K562 (cell line): ENCODE results near the gene NES. TPM values are rescaled to one million over a fixed set of nuclear protein-coding genes. Genes with fewer than 3 reads are reported as not detected.

ENCODE experiments used
- AFF4 ChIP-seq: sonication (generic); formaldehyde crosslinking; IDR thresholded peaks from 2 replicates; pipeline ENCODE4 v1.8.0; 2023; ENCODE audit warnings: mild to moderate bottlenecking, missing genetic modification reagents
- CBX5 ChIP-seq: IDR thresholded peaks from 2 replicates; pipeline ENCODE4 v1.6.1; 2014; ENCODE audit warnings: low read depth, borderline replicate concordance
- CHD1 ChIP-seq: fragments of 200-600 bp; sonication (generic); IDR thresholded peaks from one replicate; pipeline ENCODE4 v1.6.1; 2012; ENCODE audit warnings: mild to moderate bottlenecking, moderate library complexity, low read length, inconsistent platforms
- ELK1 ChIP-seq: sonication (generic); formaldehyde crosslinking; IDR thresholded peaks from 2 replicates; pipeline ENCODE4 v1.8.1; 2022; ENCODE audit warnings: missing genetic modification reagents
- JUNB ChIP-seq: fragments of 450-650 bp; formaldehyde crosslinking; conservative IDR thresholded peaks from 2 replicates; pipeline ENCODE4 v1.4.0; 2020; ENCODE audit warnings: mild to moderate bottlenecking
- NFATC3 ChIP-seq: fragments of 450-650 bp; IDR thresholded peaks from 2 replicates; pipeline ENCODE4 v1.6.1; 2017; ENCODE audit warnings: mild to moderate bottlenecking
- NFE2 ChIP-seq: IDR thresholded peaks from 2 replicates; pipeline ENCODE4 v1.6.1; 2014; ENCODE audit warnings: antibody characterized with exemption, low read depth
- SAP30 ChIP-seq: fragments of 200-600 bp; sonication (generic); IDR thresholded peaks from 2 replicates; pipeline ENCODE4 v1.6.1; 2012; ENCODE audit warnings: borderline replicate concordance, low read depth, mild to moderate bottlenecking, moderate library complexity, low read length, control low read depth, inconsistent platforms; ENCODE audit not compliant: insufficient read depth, poor library complexity, severe bottlenecking
- SMC3 ChIP-seq: conservative IDR thresholded peaks from 2 replicates; pipeline ENCODE4 v1.6.1; 2011; ENCODE audit warnings: low read depth, low read length, improper control_type of control experiment; ENCODE audit not compliant: insufficient read depth
- THAP12 ChIP-seq: fragments of 250-450 bp; sonication (Bioruptor Pico); IDR thresholded peaks from 2 replicates; pipeline ENCODE4 v1.9.0; 2021; ENCODE audit warnings: mild to moderate bottlenecking, inconsistent platforms
- ZNF436 ChIP-seq: fragments of 250-450, 450-650 bp; sonication (Bioruptor Pico); formaldehyde crosslinking; IDR thresholded peaks from 2 replicates; pipeline ENCODE4 v1.7.0; 2020; ENCODE audit warnings: mild to moderate bottlenecking
- polyA plus RNA-seq, 8 experiments: library from polyadenylated mRNA; depleted of rRNA in 4 of 8; stranded (reverse) in 5 of 8; unstranded in 3 of 8; fragments of >200 nt; fragmentation: Nextera tagmentation in 2 of 8; fragmentation: Illumina TruSeq in 1 of 8; extraction: Ambion mirVana in 2 of 8; extraction: Trizol in 1 of 8; gene quantifications; 2 replicates each; pipeline versions ENCODE4 v1.2.1 to v1.2.3, GENCODE V29; 2011 to 2014; ENCODE audit warnings: inconsistent platforms in 1 of 8, missing spikeins in 1 of 8
- total RNA-seq, 7 experiments: library from RNA; depleted of rRNA in 6 of 7; stranded (reverse); fragments of >200 nt in 6 of 7; fragmentation: Illumina TruSeq in 2 of 7; extraction: Trizol in 2 of 7; gene quantifications; 2 replicates each; pipeline versions ENCODE4 v1.2.1 to v1.2.3, GENCODE V29; 2011 to 2021; ENCODE audit warnings: low replicate concordance in 1 of 7
- TF ChIP-seq, protein P1 (sequence below): sonication (generic); formaldehyde crosslinking; IDR thresholded peaks from 2 replicates; pipeline ENCODE4 v1.8.0; 2022; ENCODE audit warnings: missing genetic modification reagents, mild to moderate bottlenecking, moderate library complexity, borderline replicate concordance
- TF ChIP-seq, protein P2 (sequence below): fragments of 450-650 bp; IDR thresholded peaks from one replicate; pipeline ENCODE4 v1.6.1; 2018; ENCODE audit warnings: mild to moderate bottlenecking, moderate library complexity; ENCODE audit not compliant: partially characterized antibody
- TF ChIP-seq, protein P3 (sequence below): sonication (generic); formaldehyde crosslinking; IDR thresholded peaks from 2 replicates; pipeline ENCODE4 v1.8.0; 2022; ENCODE audit warnings: mild to moderate bottlenecking, missing genetic modification reagents

Gene NES
- total and polyA plus RNA-seq, 9 of the 15 experiments (the other 6 are each of a cell fraction or from before 2014, with no cell fraction given): 0.10 to 8.6 (median 4.2) TPM

GRCh38 chr1:156623946-156624813, 53.0 kb downstream of the NES start (continued):
- TF ChIP-seq THAP12 (peak; percentile 57; the same call in 1 of the 2 replicates), SMC3 (0 out of 2 replicates have a peak, but pooled peaks have one; percentile 10), SAP30 (no peak), NFATC3 (no peak), ELK1 (CRISPR knock-in tag) (no peak), JUNB (CRISPR knock-in tag) (no peak), ZNF436 (no peak), AFF4 (CRISPR knock-in tag) (no peak), CHD1 (peak; percentile 59), NFE2 (no peak), CBX5 (peak; percentile 20; the same call in 1 of the 2 replicates)
- TF ChIP-seq, protein P1, sequence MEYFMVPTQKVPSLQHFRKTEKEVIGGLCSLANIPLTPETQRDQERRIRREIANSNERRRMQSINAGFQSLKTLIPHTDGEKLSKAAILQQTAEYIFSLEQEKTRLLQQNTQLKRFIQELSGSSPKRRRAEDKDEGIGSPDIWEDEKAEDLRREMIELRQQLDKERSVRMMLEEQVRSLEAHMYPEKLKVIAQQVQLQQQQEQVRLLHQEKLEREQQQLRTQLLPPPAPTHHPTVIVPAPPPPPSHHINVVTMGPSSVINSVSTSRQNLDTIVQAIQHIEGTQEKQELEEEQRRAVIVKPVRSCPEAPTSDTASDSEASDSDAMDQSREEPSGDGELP (CRISPR knock-in tag): peak; percentile 55
- TF ChIP-seq, protein P2, sequence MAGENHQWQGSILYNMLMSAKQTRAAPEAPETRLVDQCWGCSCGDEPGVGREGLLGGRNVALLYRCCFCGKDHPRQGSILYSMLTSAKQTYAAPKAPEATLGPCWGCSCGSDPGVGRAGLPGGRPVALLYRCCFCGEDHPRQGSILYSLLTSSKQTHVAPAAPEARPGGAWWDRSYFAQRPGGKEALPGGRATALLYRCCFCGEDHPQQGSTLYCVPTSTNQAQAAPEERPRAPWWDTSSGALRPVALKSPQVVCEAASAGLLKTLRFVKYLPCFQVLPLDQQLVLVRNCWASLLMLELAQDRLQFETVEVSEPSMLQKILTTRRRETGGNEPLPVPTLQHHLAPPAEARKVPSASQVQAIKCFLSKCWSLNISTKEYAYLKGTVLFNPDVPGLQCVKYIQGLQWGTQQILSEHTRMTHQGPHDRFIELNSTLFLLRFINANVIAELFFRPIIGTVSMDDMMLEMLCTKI: no peak
- TF ChIP-seq, protein P3, sequence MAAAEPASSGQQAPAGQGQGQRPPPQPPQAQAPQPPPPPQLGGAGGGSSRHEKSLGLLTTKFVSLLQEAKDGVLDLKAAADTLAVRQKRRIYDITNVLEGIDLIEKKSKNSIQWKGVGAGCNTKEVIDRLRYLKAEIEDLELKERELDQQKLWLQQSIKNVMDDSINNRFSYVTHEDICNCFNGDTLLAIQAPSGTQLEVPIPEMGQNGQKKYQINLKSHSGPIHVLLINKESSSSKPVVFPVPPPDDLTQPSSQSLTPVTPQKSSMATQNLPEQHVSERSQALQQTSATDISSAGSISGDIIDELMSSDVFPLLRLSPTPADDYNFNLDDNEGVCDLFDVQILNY (CRISPR knock-in tag): no peak
